HG02852 (cell line): ENCODE measurements around the gene POLR2E.

Experiments used
- ATAC-seq: cut with Tn5 transposase; IDR thresholded peaks from one replicate; pipeline ENCODE4 v1.9.1; 2021; ENCODE audit warnings: mild to moderate bottlenecking, moderate library complexity; ENCODE audit not compliant: unreplicated experiment

The POLR2E gene

GRCh38 chr19:1066748-1067340 lies 28.3 kb downstream of the POLR2E start, which contains the start of gene ARHGAP45:
TSS of gene ARHGAP45 (plus strand) at chr19:1067167. CDS start at chr19:1067406, 239 bp downstream.
- ATAC-seq = no peak

GRCh38 chr19:1066251-1066747 lies 28.9 kb downstream of the POLR2E start:
- no peak for ATAC-seq

- ATAC-seq = no peak
Observed at GRCh38 chr19:1065606-1066109, 29.5 kb downstream of the POLR2E start.

GRCh38 chr19:1064661-1065605 lies 30.2 kb downstream of the POLR2E start:
- no peak for ATAC-seq

GRCh38 chr19:1063909-1064660 lies 31.1 kb downstream of the POLR2E start:
- ATAC-seq = no peak

- no peak for ATAC-seq
Observed at GRCh38 chr19:1063030-1063908, 31.9 kb downstream of the POLR2E start.

GRCh38 chr19:1062387-1063029 lies 32.7 kb downstream of the POLR2E start:
- ATAC-seq = no peak

GRCh38 chr19:1061987-1062386 lies 33.2 kb downstream of the POLR2E start:
- no peak for ATAC-seq

GRCh38 chr19:1060689-1061088 lies 34.5 kb downstream of the POLR2E start:
- no peak for ATAC-seq

- ATAC-seq = no peak
Observed at GRCh38 chr19:1058112-1058511, 37.1 kb downstream of the POLR2E start.

- ATAC-seq = no peak
Observed at GRCh38 chr19:1057176-1057855, 37.9 kb downstream of the POLR2E start.

- ATAC-seq = no peak
Observed at GRCh38 chr19:1055886-1056620, 39.1 kb downstream of the POLR2E start.

- no peak for ATAC-seq
Observed at GRCh38 chr19:1055028-1055425, 40.1 kb downstream of the POLR2E start.

- no peak for ATAC-seq
Observed at GRCh38 chr19:1054102-1055027, 40.8 kb downstream of the POLR2E start.

GRCh38 chr19:1053176-1054101 lies 41.7 kb downstream of the POLR2E start:
- no peak for ATAC-seq

GRCh38 chr19:1052349-1052975 lies 42.7 kb downstream of the POLR2E start:
- ATAC-seq = no peak
